Cardiac septum (tissue), 1 donor: ENCODE data around the gene DCDC2C. TPM values are rescaled to one million over a fixed set of nuclear protein-coding genes. Genes with fewer than 3 reads are reported as not detected.

Source experiments
- DNase-seq: peaks from one replicate; pipeline ENCODE4 v3.0.0-alpha.2; 2020; ENCODE audit warnings: low spot score
- intact Hi-C: fragments of 100-400 bp; cut with DNase I; formaldehyde crosslinking; loops from one replicate; pipeline ENCODE4 v1.14.0; 2022
- total RNA-seq: library from RNA; stranded (reverse); fragmentation: NEBNext Ultra II Directional; extraction: Animal tissue kit (Norgen Biotek cat#: 25700); gene quantifications from one replicate; pipeline ENCODE4 v1.2.1, GENCODE V29; 2021
- donor health status: DM: no; HTN: no; CAD: no.

DCDC2C gene
- total RNA-seq, 1 donor from 2014 or later, result not detected

- intact Hi-C loops, result no loop called here
- no peak for DNase-seq
Measured at GRCh38 chr2:3741396-3741795, 38.0 kb downstream of the DCDC2C start.

DNA sequence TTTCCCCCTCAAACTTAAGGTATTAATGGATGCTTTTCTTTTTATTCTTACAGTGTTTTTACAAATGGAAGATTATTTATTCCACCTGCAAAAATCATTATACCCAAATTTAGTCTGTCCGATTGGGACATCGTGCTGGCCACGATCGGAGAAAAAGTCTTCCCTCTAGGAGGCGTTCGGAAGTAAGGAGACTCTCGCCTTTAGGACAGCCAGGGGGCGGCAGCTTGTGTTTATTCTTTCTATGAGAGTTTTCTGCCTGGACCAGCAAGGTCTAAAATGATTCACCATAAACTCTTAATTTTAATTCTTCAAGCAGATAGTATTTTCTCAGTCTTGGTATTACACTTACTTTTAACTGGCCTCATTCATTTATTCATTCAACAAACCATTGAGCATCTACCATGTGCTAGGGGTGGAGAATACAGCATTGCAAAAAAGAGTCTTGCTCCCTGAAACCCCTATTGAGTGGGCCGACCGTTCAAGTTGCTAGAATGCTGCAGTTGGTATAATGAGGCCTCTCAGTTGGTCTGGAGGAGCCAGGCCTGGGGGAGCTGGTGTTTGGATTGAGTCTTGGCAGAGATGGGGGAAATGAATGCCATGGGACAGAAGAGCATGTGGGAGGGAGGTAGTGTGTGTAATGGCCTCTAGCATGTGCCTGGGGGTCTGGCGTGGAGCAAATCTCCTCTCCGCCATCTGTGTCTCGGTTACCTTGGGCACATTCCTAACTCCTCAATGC lies 38.7 kb downstream of the DCDC2C start:
- no peak for DNase-seq
- intact Hi-C loops, result no loop called here

GRCh38 chr2:3742743-3743508 lies 39.6 kb downstream of the DCDC2C start:
- no peak for DNase-seq
- intact Hi-C loops, result no loop called here

GRCh38 chr2:3743951-3744555 lies 40.7 kb downstream of the DCDC2C start:
- intact Hi-C loops, result no loop called here
- DNase-seq, result no peak

DNA sequence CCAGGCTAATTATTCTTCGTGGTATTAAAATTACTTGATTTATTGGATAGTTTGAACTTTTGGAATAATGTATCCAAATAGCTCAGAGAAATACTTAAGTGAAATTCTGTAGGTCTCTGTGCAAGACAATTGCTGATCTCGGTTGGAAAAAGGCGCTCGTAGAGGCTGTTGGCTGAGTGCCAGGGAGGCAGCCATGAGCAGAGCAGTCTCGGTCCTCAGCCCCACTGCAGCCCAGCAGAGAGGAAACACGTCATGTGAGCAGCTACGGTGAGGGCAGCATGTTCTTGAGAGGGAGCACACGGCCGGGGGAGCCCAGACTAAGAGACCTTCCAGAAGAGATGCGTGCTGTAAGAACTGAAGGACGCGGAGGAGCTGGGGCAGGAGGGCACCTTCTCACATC lies 42.5 kb downstream of the DCDC2C start:
- DNase-seq, result no peak
- intact Hi-C loops, result no loop called here

- DNase-seq, result no peak
- intact Hi-C loops, result no loop called here
Measured at GRCh38 chr2:3747032-3747654, 43.8 kb downstream of the DCDC2C start.

- intact Hi-C loops, result no loop called here
- DNase-seq, result no peak
Measured at GRCh38 chr2:3747826-3748225, 44.5 kb downstream of the DCDC2C start.

DNA sequence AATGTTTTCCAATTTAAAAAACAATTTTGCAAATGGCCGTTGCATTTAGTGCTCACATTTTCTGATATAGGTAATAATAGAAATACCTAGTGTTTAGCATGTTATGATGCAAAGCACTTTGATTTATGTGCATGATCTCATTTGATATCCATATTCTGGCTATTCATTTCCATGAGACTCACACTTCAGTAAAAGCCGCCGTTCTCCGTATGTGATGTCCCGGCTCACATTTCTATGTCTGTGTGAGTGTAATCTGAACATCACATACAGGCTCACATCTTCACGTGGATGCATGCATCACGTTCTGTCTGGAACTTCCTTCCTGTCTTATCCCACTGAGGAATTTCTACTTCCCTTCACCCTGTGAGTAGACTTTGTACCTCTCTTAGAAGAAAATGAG lies 45.8 kb downstream of the DCDC2C start:
- intact Hi-C loops, result no loop called here
- DNase-seq, result no peak

- no peak for DNase-seq
- intact Hi-C loops, result no loop called here
Measured at GRCh38 chr2:3751251-3751650, 47.9 kb downstream of the DCDC2C start.

DNA sequence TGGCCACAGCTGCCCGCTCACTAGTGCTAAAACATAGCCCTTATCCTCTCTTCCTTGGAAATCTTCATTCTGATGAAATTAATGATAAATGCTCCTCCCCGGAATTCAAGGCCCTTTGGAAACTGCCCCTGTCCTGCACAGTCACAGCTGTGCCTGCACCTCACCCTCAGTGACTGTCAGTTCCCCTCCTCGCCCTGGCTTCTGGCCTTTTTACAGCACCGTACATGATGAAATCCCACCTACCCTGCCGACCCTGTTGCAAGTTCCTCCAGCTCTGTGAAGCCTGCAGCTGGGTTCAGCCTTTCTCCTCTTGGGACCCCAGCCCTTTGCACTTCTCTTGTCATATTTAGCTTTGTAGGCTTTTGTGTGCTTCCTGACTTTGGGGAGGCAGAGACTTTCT lies 48.4 kb downstream of the DCDC2C start:
- DNase-seq, result no peak
- intact Hi-C loops, result no loop called here

- DNase-seq, result no peak
- intact Hi-C loops, result no loop called here
Measured at GRCh38 chr2:3752376-3752775, 49.0 kb downstream of the DCDC2C start.

GRCh38 chr2:3753561-3753960 lies 50.2 kb downstream of the DCDC2C start:
- intact Hi-C loops, result no loop called here
- no peak for DNase-seq

DNA sequence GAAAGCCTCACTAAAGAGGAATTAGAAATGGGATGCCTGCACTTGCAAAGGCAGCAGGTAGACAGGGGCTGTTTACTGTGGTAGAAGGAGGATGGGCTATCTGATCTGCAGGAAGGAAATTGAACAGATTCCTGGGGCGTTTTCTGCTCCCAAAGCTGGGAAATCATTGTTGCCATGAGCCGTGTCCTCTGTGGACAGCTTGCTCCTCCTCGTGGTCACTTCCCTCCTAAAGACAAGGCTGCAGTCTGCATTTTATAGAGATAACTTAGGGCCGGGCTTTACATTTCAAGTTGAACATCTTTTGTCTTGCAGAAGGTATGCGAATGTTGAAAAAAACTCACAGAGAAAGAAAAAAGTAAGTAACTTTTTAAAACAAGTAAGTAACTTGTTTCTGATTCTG lies 50.9 kb downstream of the DCDC2C start:
- intact Hi-C loops, result no loop called here
- no peak for DNase-seq

- intact Hi-C loops, result no loop called here
- DNase-seq, result no peak
Measured at GRCh38 chr2:3754795-3755194, 51.4 kb downstream of the DCDC2C start.

DNA sequence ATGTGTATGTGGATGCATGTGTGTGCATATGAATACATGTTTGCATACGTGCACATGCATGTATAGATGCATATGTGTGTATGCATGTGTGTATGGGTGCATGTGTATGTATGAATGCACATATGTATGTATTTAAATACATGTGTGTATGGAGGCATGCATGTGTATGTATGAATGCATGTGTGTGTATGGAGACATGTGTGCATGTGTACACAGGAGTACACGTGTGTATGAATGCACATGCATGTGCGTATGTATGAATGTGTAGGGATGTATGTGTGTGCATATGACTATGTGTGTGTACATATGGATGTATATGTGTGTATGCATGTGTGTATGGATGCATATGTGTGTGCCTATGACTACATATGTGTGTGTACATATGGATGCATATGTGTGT lies 51.9 kb downstream of the DCDC2C start:
- intact Hi-C loops, result no loop called here
- no peak for DNase-seq

GRCh38 chr2:3756306-3756705 lies 52.9 kb downstream of the DCDC2C start:
- intact Hi-C loops, result no loop called here
- no peak for DNase-seq

GRCh38 chr2:3758906-3759305 lies 55.5 kb downstream of the DCDC2C start:
- DNase-seq, result no peak
- intact Hi-C loops, result no loop called here

GRCh38 chr2:3759331-3759730 lies 56.0 kb downstream of the DCDC2C start:
- intact Hi-C loops, result no loop called here
- no peak for DNase-seq

DNA sequence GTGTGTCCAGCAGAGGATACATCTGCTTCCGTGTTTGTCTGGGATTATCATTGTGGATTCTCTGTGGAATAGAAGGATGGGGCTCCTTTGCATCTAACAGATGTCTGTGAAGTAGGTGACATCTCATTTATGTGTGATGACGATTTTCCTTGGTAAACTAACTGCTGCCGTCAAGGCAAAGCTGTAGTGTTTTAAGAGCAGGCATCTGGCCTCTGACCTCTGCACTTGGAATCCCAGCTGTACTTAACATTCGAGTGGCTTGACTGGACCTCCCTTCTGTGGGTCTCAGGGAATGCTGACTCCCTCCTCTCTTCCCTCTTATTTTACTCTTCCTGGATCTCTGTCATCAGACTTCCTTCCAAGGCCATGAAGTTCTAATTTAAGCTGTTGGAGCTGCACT lies 56.4 kb downstream of the DCDC2C start:
- intact Hi-C loops, result no loop called here
- DNase-seq, result no peak

- intact Hi-C loops, result no loop called here
- no peak for DNase-seq
Measured at GRCh38 chr2:3761272-3761671, 57.9 kb downstream of the DCDC2C start.
